MM.1S (cell line): Measurements from ENCODE around the gene ACOXL.

Experiments used
- EZH2 ChIP-seq: fragments of 300-600 bp; sonication (generic); optimal IDR thresholded peaks from 2 replicates; pipeline ENCODE3; 2017; ENCODE audit warnings: low read depth, mild to moderate bottlenecking, antibody characterized with exemption, low read length, mixed read lengths
- TF ChIP-seq, protein P1 (sequence below): fragments of 300-600 bp; sonication (generic); IDR thresholded peaks from 2 replicates; pipeline ENCODE4 v1.5.1; 2016; ENCODE audit warnings: antibody characterized with exemption, low read length, mixed read lengths

- TF ChIP-seq EZH2: no peak
- TF ChIP-seq, protein P1, sequence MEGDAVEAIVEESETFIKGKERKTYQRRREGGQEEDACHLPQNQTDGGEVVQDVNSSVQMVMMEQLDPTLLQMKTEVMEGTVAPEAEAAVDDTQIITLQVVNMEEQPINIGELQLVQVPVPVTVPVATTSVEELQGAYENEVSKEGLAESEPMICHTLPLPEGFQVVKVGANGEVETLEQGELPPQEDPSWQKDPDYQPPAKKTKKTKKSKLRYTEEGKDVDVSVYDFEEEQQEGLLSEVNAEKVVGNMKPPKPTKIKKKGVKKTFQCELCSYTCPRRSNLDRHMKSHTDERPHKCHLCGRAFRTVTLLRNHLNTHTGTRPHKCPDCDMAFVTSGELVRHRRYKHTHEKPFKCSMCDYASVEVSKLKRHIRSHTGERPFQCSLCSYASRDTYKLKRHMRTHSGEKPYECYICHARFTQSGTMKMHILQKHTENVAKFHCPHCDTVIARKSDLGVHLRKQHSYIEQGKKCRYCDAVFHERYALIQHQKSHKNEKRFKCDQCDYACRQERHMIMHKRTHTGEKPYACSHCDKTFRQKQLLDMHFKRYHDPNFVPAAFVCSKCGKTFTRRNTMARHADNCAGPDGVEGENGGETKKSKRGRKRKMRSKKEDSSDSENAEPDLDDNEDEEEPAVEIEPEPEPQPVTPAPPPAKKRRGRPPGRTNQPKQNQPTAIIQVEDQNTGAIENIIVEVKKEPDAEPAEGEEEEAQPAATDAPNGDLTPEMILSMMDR: no peak
Measured at GRCh38 chr2:110691612-110692258, 40.6 kb upstream of the ACOXL start.
